Measurements from ENCODE around the gene L3MBTL3. TPM values are rescaled to one million over a fixed set of nuclear protein-coding genes. Genes with fewer than 3 reads are reported as not detected.

Gene L3MBTL3
- total RNA-seq, 1 experiment from 2014 or later, result 13.7 TPM

DNA sequence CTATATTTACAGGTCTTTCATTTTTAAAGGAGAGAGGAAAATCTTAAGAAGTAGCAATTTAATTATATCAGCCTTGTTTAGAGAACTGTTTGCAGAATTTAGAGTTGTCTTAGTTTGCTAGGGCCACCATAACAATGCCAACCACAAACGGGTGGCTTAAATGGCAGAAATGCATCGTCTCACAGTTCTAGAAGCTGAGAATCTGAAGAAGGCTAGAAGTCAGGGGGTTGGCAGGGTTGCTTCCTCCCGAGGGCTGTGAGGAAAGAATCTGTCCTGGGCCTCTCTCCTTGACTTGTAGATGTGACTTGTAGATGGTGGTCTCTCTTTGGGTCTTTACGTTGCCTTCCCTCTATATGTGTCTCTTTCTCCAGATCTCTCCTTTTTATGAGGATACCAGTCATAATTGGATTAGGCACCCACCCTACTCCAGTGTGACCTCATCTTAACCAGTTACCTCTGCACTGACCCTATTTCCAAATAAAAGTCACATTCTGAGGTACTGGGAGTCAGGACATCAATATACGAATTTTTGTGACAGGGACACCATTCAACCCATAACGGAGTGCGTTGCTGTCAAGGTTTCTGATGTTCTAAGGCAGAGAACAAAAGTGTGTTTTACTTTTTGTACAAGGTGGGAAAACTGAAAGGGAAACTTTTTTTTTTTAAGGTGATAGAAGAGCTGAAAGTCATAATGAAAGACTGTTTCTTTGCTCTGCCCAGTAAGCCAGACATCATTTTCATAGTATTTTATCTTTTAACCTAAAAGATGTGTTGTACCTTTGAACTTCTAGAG lies 119.9 kb downstream of the L3MBTL3 start:
- H3K9me3 Mint-ChIP-seq, result no peaks in the 10 kb centered on the region
- CTCF ChIA-PET, result no interaction called here
- H3K4me3 Mint-ChIP-seq, result no peak overlapping the region
- peaks cover 8% of the 10 kb centered on the region for H3K36me3 Mint-ChIP-seq
- H3K27ac Mint-ChIP-seq, result no peak overlapping the region
- TF ChIP-seq NR3C1 (CRISPR knock-in tag; conservative IDR thresholded peaks at IDR 0.05; ENCODE audit: low read depth) (no peak), KAT7 (CRISPR knock-in tag; IDR thresholded peaks at IDR 0.05; ENCODE audit: borderline replicate concordance) (no peak), IRF2 (CRISPR knock-in tag; IDR thresholded peaks at IDR 0.05; ENCODE audit: borderline replicate concordance, low read depth) (no peak), MXD4 (CRISPR knock-in tag; IDR thresholded peaks at IDR 0.05; ENCODE audit: borderline replicate concordance) (no peak), ZNF416 (CRISPR knock-in tag; IDR thresholded peaks at IDR 0.05) (no peak), NFE2L1 (CRISPR knock-in tag; IDR thresholded peaks at IDR 0.05) (no peak)
- TF ChIP-seq, protein P1, sequence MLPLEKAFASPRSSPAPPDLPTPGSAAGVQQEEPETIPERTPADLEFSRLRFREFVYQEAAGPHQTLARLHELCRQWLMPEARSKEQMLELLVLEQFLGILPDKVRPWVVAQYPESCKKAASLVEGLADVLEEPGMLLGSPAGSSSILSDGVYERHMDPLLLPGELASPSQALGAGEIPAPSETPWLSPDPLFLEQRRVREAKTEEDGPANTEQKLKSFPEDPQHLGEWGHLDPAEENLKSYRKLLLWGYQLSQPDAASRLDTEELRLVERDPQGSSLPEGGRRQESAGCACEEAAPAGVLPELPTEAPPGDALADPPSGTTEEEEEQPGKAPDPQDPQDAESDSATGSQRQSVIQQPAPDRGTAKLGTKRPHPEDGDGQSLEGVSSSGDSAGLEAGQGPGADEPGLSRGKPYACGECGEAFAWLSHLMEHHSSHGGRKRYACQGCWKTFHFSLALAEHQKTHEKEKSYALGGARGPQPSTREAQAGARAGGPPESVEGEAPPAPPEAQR (CRISPR knock-in tag; IDR thresholded peaks at IDR 0.05), result no peak
- TF ChIP-seq, protein P2, sequence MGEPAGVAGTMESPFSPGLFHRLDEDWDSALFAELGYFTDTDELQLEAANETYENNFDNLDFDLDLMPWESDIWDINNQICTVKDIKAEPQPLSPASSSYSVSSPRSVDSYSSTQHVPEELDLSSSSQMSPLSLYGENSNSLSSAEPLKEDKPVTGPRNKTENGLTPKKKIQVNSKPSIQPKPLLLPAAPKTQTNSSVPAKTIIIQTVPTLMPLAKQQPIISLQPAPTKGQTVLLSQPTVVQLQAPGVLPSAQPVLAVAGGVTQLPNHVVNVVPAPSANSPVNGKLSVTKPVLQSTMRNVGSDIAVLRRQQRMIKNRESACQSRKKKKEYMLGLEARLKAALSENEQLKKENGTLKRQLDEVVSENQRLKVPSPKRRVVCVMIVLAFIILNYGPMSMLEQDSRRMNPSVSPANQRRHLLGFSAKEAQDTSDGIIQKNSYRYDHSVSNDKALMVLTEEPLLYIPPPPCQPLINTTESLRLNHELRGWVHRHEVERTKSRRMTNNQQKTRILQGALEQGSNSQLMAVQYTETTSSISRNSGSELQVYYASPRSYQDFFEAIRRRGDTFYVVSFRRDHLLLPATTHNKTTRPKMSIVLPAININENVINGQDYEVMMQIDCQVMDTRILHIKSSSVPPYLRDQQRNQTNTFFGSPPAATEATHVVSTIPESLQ (CRISPR knock-in tag; IDR thresholded peaks at IDR 0.05), result no peak
- POLR2A ChIA-PET, result no interaction called here
- ATAC-seq (no peak), DNase-seq (ENCODE audit: low spot score) (no peak)
- H3K27me3 Mint-ChIP-seq (ENCODE audit: low read depth), result no peaks in the 10 kb centered on the region
- H3K4me1 Mint-ChIP-seq, result peaks cover 18% of the 10 kb centered on the region

DNA sequence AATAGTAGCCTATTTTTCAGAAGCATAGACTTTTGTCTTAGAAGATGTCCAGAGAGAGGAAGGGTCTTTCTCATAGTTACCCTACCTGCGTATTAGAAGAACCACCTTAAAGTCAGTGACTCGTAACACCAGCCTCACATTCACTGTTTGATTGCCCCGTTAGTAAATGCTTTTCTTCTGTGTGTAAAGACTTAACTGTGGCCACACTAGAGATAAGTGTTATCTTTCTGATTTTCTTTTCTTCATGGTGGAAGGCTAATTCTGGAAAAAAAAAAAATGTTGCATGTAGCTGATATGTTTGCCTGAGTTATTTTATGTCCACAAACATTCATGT lies 120.5 kb downstream of the L3MBTL3 start:
- no peak overlapping the region for H3K4me3 Mint-ChIP-seq
- H3K36me3 Mint-ChIP-seq, result peaks cover 8% of the 10 kb centered on the region
- no peaks in the 10 kb centered on the region for H3K27me3 Mint-ChIP-seq (ENCODE audit: low read depth)
- no peak for DNase-seq (ENCODE audit: low spot score)
- no peak overlapping the region for H3K27ac Mint-ChIP-seq
- ChIA-PET CTCF (no interaction called here), POLR2A (no interaction called here)
- no peaks in the 10 kb centered on the region for H3K9me3 Mint-ChIP-seq
- ATAC-seq, result no peak
- H3K4me1 Mint-ChIP-seq, result peaks cover 18% of the 10 kb centered on the region
- TF ChIP-seq, protein P3, sequence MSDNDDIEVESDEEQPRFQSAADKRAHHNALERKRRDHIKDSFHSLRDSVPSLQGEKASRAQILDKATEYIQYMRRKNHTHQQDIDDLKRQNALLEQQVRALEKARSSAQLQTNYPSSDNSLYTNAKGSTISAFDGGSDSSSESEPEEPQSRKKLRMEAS (CRISPR knock-in tag; IDR thresholded peaks at IDR 0.05), result no peak
- TF ChIP-seq JUN (CRISPR knock-in tag; IDR thresholded peaks at IDR 0.05) (no peak), ESRRA (CRISPR knock-in tag; IDR thresholded peaks at IDR 0.05; ENCODE audit: borderline replicate concordance) (no peak), ELF4 (CRISPR knock-in tag; IDR thresholded peaks at IDR 0.05; ENCODE audit: low read depth) (no peak), ZNF317 (CRISPR knock-in tag; IDR thresholded peaks at IDR 0.05; ENCODE audit: borderline replicate concordance, low read depth) (no peak), SMAD3 (CRISPR knock-in tag; IDR thresholded peaks at IDR 0.05; ENCODE audit: borderline replicate concordance) (no peak), ZNF263 (CRISPR knock-in tag; IDR thresholded peaks at IDR 0.05; ENCODE audit: low read depth) (no peak), GABPB1 (CRISPR knock-in tag; IDR thresholded peaks at IDR 0.05) (no peak)
- TF ChIP-seq, protein P4, sequence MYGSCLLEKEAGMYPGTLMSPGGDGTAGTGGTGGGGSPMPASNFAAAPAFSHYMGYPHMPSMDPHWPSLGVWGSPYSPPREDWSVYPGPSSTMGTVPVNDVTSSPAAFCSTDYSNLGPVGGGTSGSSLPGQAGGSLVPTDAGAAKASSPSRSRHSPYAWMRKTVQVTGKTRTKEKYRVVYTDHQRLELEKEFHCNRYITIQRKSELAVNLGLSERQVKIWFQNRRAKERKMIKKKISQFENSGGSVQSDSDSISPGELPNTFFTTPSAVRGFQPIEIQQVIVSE (CRISPR knock-in tag; IDR thresholded peaks at IDR 0.05; ENCODE audit: borderline replicate concordance), result no peak
- TF ChIP-seq, protein P2 (CRISPR knock-in tag; IDR thresholded peaks at IDR 0.05), result no peak
- TF ChIP-seq, protein P5, sequence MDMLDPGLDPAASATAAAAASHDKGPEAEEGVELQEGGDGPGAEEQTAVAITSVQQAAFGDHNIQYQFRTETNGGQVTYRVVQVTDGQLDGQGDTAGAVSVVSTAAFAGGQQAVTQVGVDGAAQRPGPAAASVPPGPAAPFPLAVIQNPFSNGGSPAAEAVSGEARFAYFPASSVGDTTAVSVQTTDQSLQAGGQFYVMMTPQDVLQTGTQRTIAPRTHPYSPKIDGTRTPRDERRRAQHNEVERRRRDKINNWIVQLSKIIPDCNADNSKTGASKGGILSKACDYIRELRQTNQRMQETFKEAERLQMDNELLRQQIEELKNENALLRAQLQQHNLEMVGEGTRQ (CRISPR knock-in tag; IDR thresholded peaks at IDR 0.05), result no peak
- TF ChIP-seq, protein P1 (CRISPR knock-in tag; IDR thresholded peaks at IDR 0.05), result no peak
- TF ChIP-seq, protein P6, sequence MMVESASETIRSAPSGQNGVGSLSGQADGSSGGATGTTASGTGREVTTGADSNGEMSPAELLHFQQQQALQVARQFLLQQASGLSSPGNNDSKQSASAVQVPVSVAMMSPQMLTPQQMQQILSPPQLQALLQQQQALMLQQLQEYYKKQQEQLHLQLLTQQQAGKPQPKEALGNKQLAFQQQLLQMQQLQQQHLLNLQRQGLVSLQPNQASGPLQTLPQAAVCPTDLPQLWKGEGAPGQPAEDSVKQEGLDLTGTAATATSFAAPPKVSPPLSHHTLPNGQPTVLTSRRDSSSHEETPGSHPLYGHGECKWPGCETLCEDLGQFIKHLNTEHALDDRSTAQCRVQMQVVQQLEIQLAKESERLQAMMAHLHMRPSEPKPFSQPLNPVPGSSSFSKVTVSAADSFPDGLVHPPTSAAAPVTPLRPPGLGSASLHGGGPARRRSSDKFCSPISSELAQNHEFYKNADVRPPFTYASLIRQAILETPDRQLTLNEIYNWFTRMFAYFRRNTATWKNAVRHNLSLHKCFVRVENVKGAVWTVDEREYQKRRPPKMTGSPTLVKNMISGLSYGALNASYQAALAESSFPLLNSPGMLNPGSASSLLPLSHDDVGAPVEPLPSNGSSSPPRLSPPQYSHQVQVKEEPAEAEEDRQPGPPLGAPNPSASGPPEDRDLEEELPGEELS (CRISPR knock-in tag; IDR thresholded peaks at IDR 0.05), result no peak
- TF ChIP-seq, protein P7, sequence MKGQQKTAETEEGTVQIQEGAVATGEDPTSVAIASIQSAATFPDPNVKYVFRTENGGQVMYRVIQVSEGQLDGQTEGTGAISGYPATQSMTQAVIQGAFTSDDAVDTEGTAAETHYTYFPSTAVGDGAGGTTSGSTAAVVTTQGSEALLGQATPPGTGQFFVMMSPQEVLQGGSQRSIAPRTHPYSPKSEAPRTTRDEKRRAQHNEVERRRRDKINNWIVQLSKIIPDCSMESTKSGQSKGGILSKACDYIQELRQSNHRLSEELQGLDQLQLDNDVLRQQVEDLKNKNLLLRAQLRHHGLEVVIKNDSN (CRISPR knock-in tag; IDR thresholded peaks at IDR 0.05), result no peak
